HUES64 (cell line): ENCODE data around the gene C16orf87.
"Not testable (repeated sequence)": the region's sequence is repeated elsewhere in the genome, so short reads cannot be mapped to it uniquely, and the experiment has no call there.

ENCODE experiments used
- H3K27ac ChIP-seq: 2 replicates; pipeline ENCODE4 v1.7.0; 2013; ENCODE audit warnings: low read depth, low read length, inconsistent platforms
- H3K27me3 ChIP-seq: 2 replicates; pipeline ENCODE4 v1.6.1; 2013; ENCODE audit warnings: mild to moderate bottlenecking, low read length; ENCODE audit not compliant: insufficient read depth
- H3K36me3 ChIP-seq: 2 replicates; pipeline ENCODE4 v1.6.1; 2013; ENCODE audit warnings: mild to moderate bottlenecking, low read length; ENCODE audit not compliant: insufficient read depth
- H3K4me1 ChIP-seq: 2 replicates; pipeline ENCODE4 v1.6.1; 2013; ENCODE audit warnings: mild to moderate bottlenecking, low read length, moderate library complexity; ENCODE audit not compliant: insufficient read depth
- H3K4me3 ChIP-seq: 2 replicates; pipeline ENCODE4 v1.5.1; 2013; ENCODE audit warnings: mild to moderate bottlenecking, low read length, moderate library complexity
- H3K9ac ChIP-seq: 2 replicates; pipeline ENCODE4 v1.6.1; 2013; ENCODE audit warnings: mild to moderate bottlenecking, low read depth, low read length
- H3K9me3 ChIP-seq: 2 replicates; pipeline ENCODE4 v1.6.1; 2013; ENCODE audit warnings: low read depth, low read length; ENCODE audit not compliant: insufficient read depth
- whole genome bisulfite sequencing: fragments of 150-250, 120-280 bp; methylation state at CpG from one replicate; pipeline ENCODE4 v1.1.7; 2013; ENCODE audit warnings: missing lambda C conversion rate; 5-methylcytosine and 5-hydroxymethylcytosine counted together

The C16orf87 gene

GRCh38 chr16:46796764-46797269, 34.2 kb downstream of the C16orf87 start:
- WGBS, result 100% methylated on average over 1 of the region's 1 CpG
- Histone ChIP-seq H3K4me1 (no peaks in the 10 kb centered on the region), H3K9me3 (peaks cover 22% of the 10 kb centered on the region; the same call in 1 of the 2 replicates), H3K27ac (no peak overlapping the region), H3K36me3 (no peaks in the 10 kb centered on the region), H3K27me3 (no peaks in the 10 kb centered on the region), H3K9ac (no peak overlapping the region), H3K4me3 (no peak overlapping the region)

GRCh38 chr16:46793841-46794240, 37.1 kb downstream of the C16orf87 start:
- H3K36me3 ChIP-seq, result no peaks in the 10 kb centered on the region
- peaks cover 22% of the 10 kb centered on the region; the same call in 1 of the 2 replicates for H3K9me3 ChIP-seq
- WGBS, result no CpG with 5 or more reads among the region's 1 CpG

GRCh38 chr16:46790599-46791270, 40.2 kb downstream of the C16orf87 start:
- WGBS, result 90% methylated on average over 8 of the region's 8 CpGs
- H3K27me3 ChIP-seq, result no peaks in the 10 kb centered on the region
- H3K9me3 ChIP-seq, result peaks cover 18% of the 10 kb centered on the region; the same call in 1 of the 2 replicates
- peak overlapping the region; percentile 84 for H3K4me3 ChIP-seq
- H3K9ac ChIP-seq, result peak overlapping the region; percentile 93
- H3K27ac ChIP-seq, result peak overlapping the region; percentile 77
- H3K36me3 ChIP-seq, result no peaks in the 10 kb centered on the region
- peaks cover 24% of the 10 kb centered on the region for H3K4me1 ChIP-seq

More at GRCh38 chr16:46793841-46794240, 37.1 kb downstream of the C16orf87 start:
- no peaks in the 10 kb centered on the region for H3K27me3 ChIP-seq
- H3K4me1 ChIP-seq, result peaks cover 16% of the 10 kb centered on the region
- H3K4me3 ChIP-seq, result no peak overlapping the region
- no peak overlapping the region for H3K9ac ChIP-seq
- H3K27ac ChIP-seq, result no peak overlapping the region

- Histone ChIP-seq H3K9ac (peak overlapping the region; percentile 93), H3K27me3 (no peaks in the 10 kb centered on the region), H3K4me1 (peaks cover 33% of the 10 kb centered on the region), H3K36me3 (no peaks in the 10 kb centered on the region), H3K4me3 (peak overlapping the region; percentile 84), H3K9me3 (peaks cover 11% of the 10 kb centered on the region; the same call in 1 of the 2 replicates), H3K27ac (peak overlapping the region; percentile 77)
- 58% methylated on average over 40 of the region's 43 CpGs for WGBS
Measured at GRCh38 chr16:46789499-46790414, 41.2 kb downstream of the C16orf87 start.

DNA sequence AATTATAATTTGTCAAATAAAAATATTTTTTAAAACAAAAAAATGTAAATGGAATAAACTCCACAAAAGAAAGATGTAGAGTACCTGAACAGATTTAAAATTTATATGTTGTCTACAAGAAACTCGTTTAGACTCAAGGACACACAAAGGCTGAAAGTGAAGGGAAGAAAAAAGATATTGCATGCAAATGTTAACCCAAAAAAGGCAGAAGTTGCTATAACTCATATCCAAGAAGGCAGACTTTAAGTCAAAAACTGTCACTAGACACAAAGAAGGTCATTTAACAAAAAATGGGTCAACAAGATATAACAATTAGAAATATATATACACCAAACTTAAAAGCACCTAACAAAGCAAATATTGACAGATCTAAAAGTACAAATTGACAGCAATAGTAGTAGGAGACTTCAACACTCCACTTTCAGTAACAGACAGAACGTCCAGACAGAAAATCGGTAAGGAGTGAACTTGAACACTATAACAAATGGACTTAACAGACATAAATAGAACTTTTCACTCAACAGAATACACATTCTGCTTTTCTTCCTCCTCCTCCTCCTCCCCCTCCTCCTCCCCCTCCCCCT, 42.0 kb downstream of the C16orf87 start:
- Histone ChIP-seq H3K9ac (no peak overlapping the region), H3K9me3 (peaks cover 7% of the 10 kb centered on the region; the same call in 1 of the 2 replicates), H3K27me3 (no peaks in the 10 kb centered on the region), H3K4me3 (peak overlapping the region; percentile 14; the same call in 1 of the 2 replicates), H3K4me1 (peaks cover 34% of the 10 kb centered on the region), H3K27ac (peak overlapping the region; percentile 6; the same call in 1 of the 2 replicates), H3K36me3 (no peaks in the 10 kb centered on the region)
- 60% methylated on average over 3 of the region's 3 CpGs for WGBS

DNA sequence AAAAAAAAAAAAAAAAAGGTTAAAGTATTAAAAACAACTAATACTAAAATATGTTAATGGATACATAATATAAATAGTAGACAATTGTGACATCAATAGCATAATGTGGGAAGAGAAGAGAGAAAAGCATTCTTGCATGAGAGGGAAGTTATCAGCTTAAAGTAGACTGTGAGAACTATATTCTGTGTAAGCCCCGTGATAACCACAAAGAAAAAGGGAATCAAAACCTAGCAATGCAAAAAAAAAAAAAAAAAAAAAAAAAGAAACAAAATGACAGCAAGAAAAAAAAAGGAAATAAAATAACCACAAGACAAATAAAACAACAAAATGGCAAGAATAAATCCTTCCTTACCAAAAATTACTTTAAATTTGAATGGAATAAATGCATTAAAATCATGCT, 43.1 kb downstream of the C16orf87 start:
- Histone ChIP-seq H3K4me1 (peaks cover 34% of the 10 kb centered on the region), H3K27ac (no peak overlapping the region), H3K4me3 (no peak overlapping the region), H3K27me3 (no peaks in the 10 kb centered on the region), H3K36me3 (no peaks in the 10 kb centered on the region), H3K9me3 (no peaks in the 10 kb centered on the region), H3K9ac (no peak overlapping the region)
- WGBS, result no CpG with 5 or more reads among the region's 1 CpG

- Histone ChIP-seq H3K27me3 (no peaks in the 10 kb centered on the region), H3K27ac (peak overlapping the region; percentile 53), H3K4me1 (peaks cover 26% of the 10 kb centered on the region), H3K36me3 (no peaks in the 10 kb centered on the region), H3K9me3 (no peaks in the 10 kb centered on the region), H3K9ac (no peak overlapping the region), H3K4me3 (no peak overlapping the region)
- 79% methylated on average over 3 of the region's 3 CpGs for WGBS
Measured at GRCh38 chr16:46785076-46785845, 45.7 kb downstream of the C16orf87 start.

GRCh38 chr16:46784569-46784968, 46.4 kb downstream of the C16orf87 start:
- not testable (repeated sequence) for H3K36me3 ChIP-seq, H3K9me3 ChIP-seq, H3K27ac ChIP-seq, H3K4me3 ChIP-seq, H3K27me3 ChIP-seq, H3K9ac ChIP-seq
- 91% methylated on average over 2 of the region's 2 CpGs for WGBS
- H3K4me1 ChIP-seq, result peaks cover 25% of the 10 kb centered on the region

- H3K9me3 ChIP-seq, result no peaks in the 10 kb centered on the region
Measured at GRCh38 chr16:46783800-46784199, 47.2 kb downstream of the C16orf87 start.

DNA sequence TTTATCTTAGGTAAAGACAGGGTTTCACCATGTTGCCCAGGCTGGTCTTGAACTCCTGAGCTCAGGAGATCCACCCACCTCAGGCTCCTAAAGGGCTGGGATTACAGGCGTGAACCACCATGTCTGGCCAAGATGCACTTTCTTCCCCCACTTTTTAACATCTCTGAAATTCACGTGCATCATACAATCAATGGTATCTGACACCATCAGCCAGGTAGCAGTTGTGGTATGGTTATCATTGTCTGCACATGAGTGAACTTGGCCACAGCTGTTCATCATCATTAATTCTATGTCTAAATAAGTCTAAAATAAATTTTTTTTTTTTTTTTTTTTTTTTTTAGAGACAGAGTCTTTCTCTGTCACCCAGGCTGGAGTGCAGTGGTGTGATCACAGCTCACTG, 48.7 kb downstream of the C16orf87 start:
- Histone ChIP-seq H3K4me3 (no peak overlapping the region), H3K27ac (no peak overlapping the region), H3K9me3 (0 out of 2 replicates have a peak, but pooled peaks cover 4% of the 10 kb centered on the region), H3K4me1 (peaks cover 10% of the 10 kb centered on the region), H3K36me3 (no peaks in the 10 kb centered on the region), H3K27me3 (no peaks in the 10 kb centered on the region), H3K9ac (no peak overlapping the region)
- WGBS, result 89% methylated on average over 1 of the region's 2 CpGs

More at GRCh38 chr16:46783800-46784199, 47.2 kb downstream of the C16orf87 start:
- WGBS, result 95% methylated on average over 4 of the region's 4 CpGs
- Histone ChIP-seq H3K4me3 (no peak overlapping the region), H3K27me3 (no peaks in the 10 kb centered on the region), H3K27ac (no peak overlapping the region), H3K9ac (no peak overlapping the region), H3K36me3 (no peaks in the 10 kb centered on the region), H3K4me1 (peaks cover 18% of the 10 kb centered on the region)
